HCT116 (cell line): ENCODE results near the gene FBXO31. TPM values are rescaled to one million over a fixed set of nuclear protein-coding genes. Genes with fewer than 3 reads are reported as not detected.

ENCODE experiments used
- ATAC-seq: fragments of 200-7000 bp; cut with Tn5 transposase; 2 replicates; pipeline ENCODE4 v1.9.1; 2020; ENCODE audit warnings: mild to moderate bottlenecking, moderate library complexity
- BruUV-seq: library from RNA; stranded (reverse); fragments of 400-500 nt; replicated peaks from 2 replicates; lab custom pipeline; 2021; lab: Mats Ljungman, UMichigan
- CTCF ChIA-PET: fragments of 300-600 bp; sonication (Branson Sonifier 250); formaldehyde crosslinking; loops from one replicate; lab custom pipeline; 2021; ENCODE audit warnings: antibody characterized with exemption; lab: Charles Lee
- POLR2A ChIA-PET: fragments of 300-600, 350-600 bp; sonication (Branson Sonifier 250); formaldehyde crosslinking; loops from one replicate; lab custom pipeline; 2021; ENCODE audit warnings: antibody characterized with exemption; lab: Charles Lee
- RAD21 ChIA-PET, 2 experiments: fragments of 300-600 bp; sonication (Branson Sonifier 250); formaldehyde crosslinking; loops; one replicate each; lab custom pipeline; 2023; ENCODE audit warnings: low total read pairs in 2 of 2; ENCODE audit not compliant: uncharacterized antibody in 2 of 2, unreplicated experiment in 2 of 2, low non-redundant PET in 1 of 2; lab: Charles Lee
- DNase-seq: peaks from one replicate; pipeline ENCODE4 v3.0.0-alpha.2; 2010; ENCODE audit warnings: low read depth, low spot score
- H2AFZ ChIP-seq: fragments of 200-600 bp; shearing (Covaris generic), sonication (generic); 2 replicates; pipeline ENCODE4 v1.6.1; 2017; ENCODE audit warnings: low read depth, mixed run types, mixed read lengths, antibody characterized with exemption, low read length; ENCODE audit not compliant: poor library complexity, severe bottlenecking
- H3K27ac ChIP-seq: 2 replicates; pipeline ENCODE4 v1.5.1; 2012; ENCODE audit warnings: low read depth, low read length
- H3K27me3 ChIP-seq: fragments of 200-600 bp; sonication (generic); 2 replicates; pipeline ENCODE4 v1.6.1; 2016; ENCODE audit warnings: mixed run types, low read length, mixed read lengths; ENCODE audit not compliant: insufficient read depth
- H3K36me3 ChIP-seq, 2 experiments: fragments of 200-500 bp in 1 of 2; fragments of 200-600 bp in 1 of 2; sonication (Bioruptor generic) in 1 of 2; sonication (generic) in 1 of 2; 2 replicates each; pipeline versions ENCODE4 v1.5.1 to v1.6.1; 2014 to 2016; ENCODE audit warnings: low read length in 2 of 2, inconsistent platforms in 1 of 2, mixed read lengths in 1 of 2, mixed run types in 1 of 2; ENCODE audit not compliant: insufficient read depth in 2 of 2, control insufficient read depth in 1 of 2
- H3K4me1 ChIP-seq, 2 experiments: fragments of 200-600 bp in 1 of 2; sonication (generic) in 1 of 2; 2 replicates each; pipeline versions ENCODE4 v1.5.1 to v1.6.1; 2012 to 2017; ENCODE audit warnings: low read length in 2 of 2, inconsistent platforms in 1 of 2, mild to moderate bottlenecking in 1 of 2, mixed read lengths in 1 of 2, mixed run types in 1 of 2, moderate library complexity in 1 of 2; ENCODE audit not compliant: insufficient read depth in 2 of 2, control insufficient read depth in 1 of 2
- H3K4me2 ChIP-seq: fragments of 200-600 bp; sonication (generic); 2 replicates; pipeline ENCODE4 v1.6.1; 2017; ENCODE audit warnings: mixed run types, low read length, mixed read lengths
- H3K4me3 ChIP-seq, 2 experiments: fragments of 200-600 bp in 1 of 2; sonication (generic) in 1 of 2; replicated peaks in 1 of 2; 2 replicates each; pipeline ENCODE4 v1.5.1; 2011 to 2016; ENCODE audit warnings: low read length in 2 of 2, control low read depth in 1 of 2, low read depth in 1 of 2, mild to moderate bottlenecking in 1 of 2, mixed read lengths in 1 of 2, mixed run types in 1 of 2
- H3K79me2 ChIP-seq: fragments of 200-600 bp; sonication (generic); 2 replicates; pipeline ENCODE4 v1.6.1; 2017; ENCODE audit warnings: mild to moderate bottlenecking, mixed run types, low read length, moderate library complexity, mixed read lengths; ENCODE audit not compliant: insufficient read depth
- H3K9ac ChIP-seq: fragments of 200-600 bp; sonication (generic); 2 replicates; pipeline ENCODE4 v1.6.1; 2016; ENCODE audit warnings: low read length, mixed read lengths
- H3K9me2 ChIP-seq: fragments of 200-600 bp; sonication (generic), shearing (Covaris generic); 2 replicates; pipeline ENCODE4 v1.6.1; 2017; ENCODE audit warnings: mixed run types, mild to moderate bottlenecking, moderate library complexity; ENCODE audit not compliant: insufficient read depth
- H3K9me3 ChIP-seq, 2 experiments: fragments of 200-500 bp in 1 of 2; fragments of 200-600 bp in 1 of 2; sonication (Bioruptor generic) in 1 of 2; sonication (generic) in 1 of 2; 2 replicates each; pipeline ENCODE4 v1.6.1; 2014 to 2017; ENCODE audit warnings: low read length in 2 of 2, mixed read lengths in 2 of 2, inconsistent platforms in 1 of 2, low read depth in 1 of 2, mild to moderate bottlenecking in 1 of 2, mixed run types in 1 of 2, moderate library complexity in 1 of 2; ENCODE audit not compliant: control insufficient read depth in 1 of 2, insufficient read depth in 1 of 2
- H4K20me1 ChIP-seq: fragments of 200-600 bp; sonication (generic), shearing (Covaris generic); 2 replicates; pipeline ENCODE4 v1.6.1; 2017; ENCODE audit warnings: mixed run types, mild to moderate bottlenecking, moderate library complexity; ENCODE audit not compliant: insufficient read depth
- CBX3 ChIP-seq: IDR thresholded peaks from 2 replicates; pipeline ENCODE4 v1.6.1; 2012; ENCODE audit warnings: low read depth
- CEBPB ChIP-seq: IDR thresholded peaks from 2 replicates; pipeline ENCODE4 v1.6.1; 2012; ENCODE audit warnings: low read depth
- EGR1 ChIP-seq: IDR thresholded peaks from 2 replicates; pipeline ENCODE4 v1.6.1; 2012; ENCODE audit warnings: low read depth
- ELF1 ChIP-seq: IDR thresholded peaks from 2 replicates; pipeline ENCODE4 v1.6.1; 2012; ENCODE audit warnings: low read depth, borderline replicate concordance
- EZH2 ChIP-seq: fragments of 200-600 bp; sonication (generic); IDR thresholded peaks from 2 replicates; pipeline ENCODE4 v1.6.1; 2017; ENCODE audit warnings: antibody characterized with exemption, mixed run types
- FOSL1 ChIP-seq: IDR thresholded peaks from 2 replicates; pipeline ENCODE4 v1.6.1; 2012; ENCODE audit warnings: low read depth
- MAX ChIP-seq: IDR thresholded peaks from 2 replicates; pipeline ENCODE4 v1.6.1; 2012
- POLR2AphosphoS5 ChIP-seq: IDR thresholded peaks from 2 replicates; pipeline ENCODE4 v1.6.1; 2011; ENCODE audit warnings: mild to moderate bottlenecking, low read depth, low read length, moderate library complexity
- RAD21 ChIP-seq: IDR thresholded peaks from 2 replicates; pipeline ENCODE4 v1.6.1; 2012; ENCODE audit warnings: low read depth, mild to moderate bottlenecking
- SIN3A ChIP-seq: IDR thresholded peaks from 2 replicates; pipeline ENCODE4 v1.6.1; 2012; ENCODE audit warnings: low read depth
- SP1 ChIP-seq: IDR thresholded peaks from 2 replicates; pipeline ENCODE4 v1.6.1; 2012; ENCODE audit warnings: low read depth
- YY1 ChIP-seq: IDR thresholded peaks from 2 replicates; pipeline ENCODE4 v1.6.1; 2011; ENCODE audit warnings: low read length, low read depth, moderate library complexity, mild to moderate bottlenecking; ENCODE audit not compliant: insufficient replicate concordance; ENCODE audit errors: extremely low read depth
- ZFX ChIP-seq: fragments of 450-650 bp; IDR thresholded peaks from 2 replicates; pipeline ENCODE4 v1.6.1; 2017
- intact Hi-C: fragments of 100-400 bp; cut with micrococcal nuclease; formaldehyde crosslinking; loops from 2 replicates; pipeline ENCODE4 v1.10.0; 2022
- total RNA-seq: library from RNA; stranded (reverse); gene quantifications from one replicate; pipeline ENCODE4 v1.2.1, GENCODE V29; 2021; ENCODE audit not compliant: unreplicated experiment
- TF ChIP-seq, protein P1 (sequence below): IDR thresholded peaks from 2 replicates; pipeline ENCODE4 v1.6.1; 2012; ENCODE audit warnings: low read depth

Gene FBXO31
- total RNA-seq, 1 experiment from 2014 or later = 52.1 TPM

DNA sequence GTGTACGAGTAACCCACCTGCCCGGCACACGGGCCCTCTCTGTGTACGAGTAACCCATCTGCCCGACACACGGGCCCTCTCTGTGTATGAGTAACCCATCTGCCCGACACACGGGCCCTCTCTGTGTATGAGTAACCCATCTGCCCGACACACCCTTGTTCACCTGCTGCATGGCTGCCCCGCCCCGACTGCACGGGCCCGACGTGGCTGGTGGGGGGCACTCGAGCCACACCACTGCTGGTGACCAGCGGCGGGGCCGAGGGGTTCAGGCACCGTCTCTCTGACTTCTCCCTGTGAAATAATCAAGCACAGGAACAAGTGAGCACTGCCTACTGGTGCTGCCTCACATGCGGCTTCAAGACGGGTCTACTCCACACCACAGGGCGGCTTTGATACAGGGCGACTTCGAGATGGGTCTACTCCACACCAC lies 30.7 kb upstream of the FBXO31 start:
- no peaks in the 10 kb centered on the region for H3K27me3 ChIP-seq
- no peak overlapping the region for H2AFZ ChIP-seq
- TF ChIP-seq RAD21 (no peak), CBX3 (no peak), FOSL1 (no peak), MAX (no peak), SP1 (no peak), POLR2AphosphoS5 (no peak), ZFX (no peak), YY1 (no peak), SIN3A (no peak), ELF1 (no peak), EZH2 (no peak), EGR1 (no peak), CEBPB (no peak)
- TF ChIP-seq, protein P1, sequence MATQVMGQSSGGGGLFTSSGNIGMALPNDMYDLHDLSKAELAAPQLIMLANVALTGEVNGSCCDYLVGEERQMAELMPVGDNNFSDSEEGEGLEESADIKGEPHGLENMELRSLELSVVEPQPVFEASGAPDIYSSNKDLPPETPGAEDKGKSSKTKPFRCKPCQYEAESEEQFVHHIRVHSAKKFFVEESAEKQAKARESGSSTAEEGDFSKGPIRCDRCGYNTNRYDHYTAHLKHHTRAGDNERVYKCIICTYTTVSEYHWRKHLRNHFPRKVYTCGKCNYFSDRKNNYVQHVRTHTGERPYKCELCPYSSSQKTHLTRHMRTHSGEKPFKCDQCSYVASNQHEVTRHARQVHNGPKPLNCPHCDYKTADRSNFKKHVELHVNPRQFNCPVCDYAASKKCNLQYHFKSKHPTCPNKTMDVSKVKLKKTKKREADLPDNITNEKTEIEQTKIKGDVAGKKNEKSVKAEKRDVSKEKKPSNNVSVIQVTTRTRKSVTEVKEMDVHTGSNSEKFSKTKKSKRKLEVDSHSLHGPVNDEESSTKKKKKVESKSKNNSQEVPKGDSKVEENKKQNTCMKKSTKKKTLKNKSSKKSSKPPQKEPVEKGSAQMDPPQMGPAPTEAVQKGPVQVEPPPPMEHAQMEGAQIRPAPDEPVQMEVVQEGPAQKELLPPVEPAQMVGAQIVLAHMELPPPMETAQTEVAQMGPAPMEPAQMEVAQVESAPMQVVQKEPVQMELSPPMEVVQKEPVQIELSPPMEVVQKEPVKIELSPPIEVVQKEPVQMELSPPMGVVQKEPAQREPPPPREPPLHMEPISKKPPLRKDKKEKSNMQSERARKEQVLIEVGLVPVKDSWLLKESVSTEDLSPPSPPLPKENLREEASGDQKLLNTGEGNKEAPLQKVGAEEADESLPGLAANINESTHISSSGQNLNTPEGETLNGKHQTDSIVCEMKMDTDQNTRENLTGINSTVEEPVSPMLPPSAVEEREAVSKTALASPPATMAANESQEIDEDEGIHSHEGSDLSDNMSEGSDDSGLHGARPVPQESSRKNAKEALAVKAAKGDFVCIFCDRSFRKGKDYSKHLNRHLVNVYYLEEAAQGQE = no peak
- H3K9ac ChIP-seq = no peak overlapping the region
- ATAC-seq = no peak
- no peaks in the 10 kb centered on the region for H3K9me3 ChIP-seq
- H4K20me1 ChIP-seq = peaks cover 3% of the 10 kb centered on the region; the same call in 1 of the 2 replicates
- H3K36me3 ChIP-seq = peaks cover 32 to 33% of the 10 kb centered on the region in 2 experiments; a peak in 3 of 4 replicates
- no peaks in the 10 kb centered on the region for H3K79me2 ChIP-seq
- no TSS peak for BruUV-seq
- no peaks in the 10 kb centered on the region for H3K9me2 ChIP-seq
- no peak for DNase-seq
- ChIA-PET CTCF (no interaction called here), POLR2A (no interaction called here), RAD21 (no interaction called here)
- intact Hi-C loops = no loop called here
- no peak overlapping the region for H3K4me3 ChIP-seq
- no peak overlapping the region for H3K4me2 ChIP-seq
- peaks cover 0 to 4% of the 10 kb centered on the region in 2 experiments; a peak in 1 of 4 replicates for H3K4me1 ChIP-seq
- no peak overlapping the region for H3K27ac ChIP-seq
